HG02763 (cell line): Measurements from ENCODE around the gene KDM5B.
"Not testable (repeated sequence)": the region's sequence is repeated elsewhere in the genome, so short reads cannot be mapped to it uniquely, and the experiment has no call there.

ENCODE experiments used
- ATAC-seq: cut with Tn5 transposase; IDR thresholded peaks from one replicate; pipeline ENCODE4 v1.9.1; 2021; ENCODE audit warnings: mild to moderate bottlenecking, moderate library complexity; ENCODE audit not compliant: unreplicated experiment

The KDM5B gene

GRCh38 chr1:202794051-202794740 lies 14.0 kb downstream of the KDM5B start:
- no peak for ATAC-seq

GRCh38 chr1:202791077-202791747 lies 17.0 kb downstream of the KDM5B start:
- no peak for ATAC-seq

DNA sequence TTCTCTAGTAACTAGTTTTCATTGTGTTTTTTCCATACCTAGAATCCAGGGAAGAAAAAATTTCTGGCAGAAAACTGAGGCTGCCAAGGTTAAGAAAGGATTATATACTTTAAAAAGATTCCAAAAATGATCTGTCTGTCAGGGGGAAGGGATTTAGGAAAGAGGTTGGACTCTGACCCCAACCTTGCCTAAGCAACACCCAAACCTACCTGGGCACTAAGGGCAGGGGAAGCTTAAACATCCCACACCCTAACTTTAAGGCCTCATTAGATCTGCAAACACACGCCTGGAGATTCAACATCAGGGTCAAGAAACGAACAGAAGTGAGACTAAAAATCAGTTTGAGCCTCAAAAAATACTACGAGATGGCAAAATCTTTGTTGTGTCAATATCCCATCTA lies 19.4 kb downstream of the KDM5B start:
- ATAC-seq: no peak

DNA sequence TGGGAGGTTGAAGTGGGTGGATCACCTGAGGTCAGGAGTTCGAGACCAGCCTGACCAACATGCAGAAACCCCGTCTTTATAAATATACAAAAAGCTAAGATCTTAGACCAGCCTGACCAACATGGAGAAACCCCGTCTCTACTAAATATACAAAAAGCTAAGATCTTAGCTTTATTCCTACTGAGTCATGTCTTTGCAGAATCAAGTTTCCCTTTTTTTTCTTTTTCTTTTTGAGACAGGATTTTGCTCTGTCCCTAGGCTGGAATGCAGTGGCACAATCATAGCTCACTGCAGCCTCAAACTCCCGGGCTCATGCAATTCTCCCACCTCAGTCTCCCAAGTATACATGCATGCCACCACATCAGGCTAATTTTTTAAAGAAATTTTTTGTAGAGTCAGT lies 21.4 kb downstream of the KDM5B start:
- ATAC-seq: no peak

DNA sequence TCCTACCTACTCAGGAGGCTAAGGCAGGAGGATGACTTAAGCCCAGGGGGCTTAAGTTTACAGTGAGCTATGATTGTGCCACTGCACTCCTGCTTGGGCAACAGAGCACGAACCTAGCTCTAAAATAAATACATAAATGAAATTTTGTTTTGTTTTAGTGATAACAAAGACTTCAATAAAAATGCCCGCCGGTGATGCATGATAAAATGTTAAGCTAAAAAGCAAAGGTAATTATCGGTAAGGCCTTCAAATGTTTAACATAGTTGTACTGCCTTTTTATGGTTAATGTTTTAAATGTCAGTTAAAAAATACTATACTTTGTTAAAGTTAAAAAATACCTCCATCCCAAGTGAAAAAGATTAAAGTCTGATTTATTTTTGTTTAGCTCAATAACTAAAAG lies 27.0 kb downstream of the KDM5B start:
- no peak for ATAC-seq

DNA sequence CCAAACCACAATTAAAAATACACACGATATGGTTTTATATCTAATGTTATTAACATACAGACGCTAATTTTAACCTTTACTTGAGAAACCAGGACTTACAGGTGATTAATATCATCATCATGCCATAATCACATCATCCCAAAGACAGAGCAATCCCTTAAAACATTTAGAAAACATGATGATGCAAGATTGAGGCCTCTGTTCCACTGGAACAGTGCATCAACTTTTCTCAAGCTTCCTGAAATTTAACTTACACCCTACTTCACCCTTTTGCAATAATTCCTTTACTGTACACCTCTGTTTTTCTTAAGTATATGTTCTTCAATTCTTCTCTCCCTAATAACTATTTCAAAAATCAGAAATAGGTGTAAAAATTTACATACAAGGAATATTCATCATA lies 38.1 kb downstream of the KDM5B start:
- no peak for ATAC-seq

- ATAC-seq: no peak
Measured at GRCh38 chr1:202765721-202766120, 42.5 kb downstream of the KDM5B start.

DNA sequence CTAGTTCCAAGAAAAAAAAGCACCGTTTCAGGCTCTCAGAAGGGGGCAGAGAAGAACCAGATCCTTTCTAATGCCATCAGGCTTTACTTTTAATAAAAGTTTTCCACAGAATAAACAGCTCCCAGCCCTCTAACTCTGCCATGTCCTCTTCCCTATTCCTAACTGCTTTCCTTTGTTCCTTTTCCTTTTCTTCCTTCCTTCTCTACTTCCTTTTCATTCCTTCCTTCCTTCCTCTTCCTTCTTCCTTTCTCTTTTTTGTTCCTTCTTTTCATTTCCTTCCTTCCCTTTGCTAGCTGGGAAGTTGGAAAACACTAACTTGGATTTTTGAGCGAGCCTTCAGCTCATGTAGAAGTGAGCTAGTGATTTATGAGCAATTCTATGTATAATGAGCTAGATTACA lies 46.2 kb downstream of the KDM5B start:
- ATAC-seq: no peak

- ATAC-seq: no peak
Measured at GRCh38 chr1:202760589-202760988, 47.6 kb downstream of the KDM5B start.

DNA sequence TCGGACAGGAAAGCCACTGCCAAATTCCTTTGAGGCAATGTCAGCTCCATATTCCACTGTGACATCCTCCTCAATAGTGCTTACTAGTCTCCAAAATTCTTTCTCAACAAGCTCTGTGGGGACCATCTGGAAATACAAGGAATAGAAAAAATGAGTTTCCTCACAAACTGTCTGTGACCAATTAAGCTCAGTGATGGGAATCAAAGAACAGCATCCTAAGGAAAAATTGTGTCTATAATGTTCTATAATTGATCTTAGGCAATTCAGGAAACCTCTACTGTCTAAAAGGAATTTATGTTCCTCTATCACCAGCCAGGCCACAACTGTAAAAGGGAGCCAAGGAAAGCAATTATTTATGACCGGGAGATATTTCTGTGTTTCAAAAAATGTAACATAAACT lies 51.8 kb downstream of the KDM5B start:
- no peak for ATAC-seq

DNA sequence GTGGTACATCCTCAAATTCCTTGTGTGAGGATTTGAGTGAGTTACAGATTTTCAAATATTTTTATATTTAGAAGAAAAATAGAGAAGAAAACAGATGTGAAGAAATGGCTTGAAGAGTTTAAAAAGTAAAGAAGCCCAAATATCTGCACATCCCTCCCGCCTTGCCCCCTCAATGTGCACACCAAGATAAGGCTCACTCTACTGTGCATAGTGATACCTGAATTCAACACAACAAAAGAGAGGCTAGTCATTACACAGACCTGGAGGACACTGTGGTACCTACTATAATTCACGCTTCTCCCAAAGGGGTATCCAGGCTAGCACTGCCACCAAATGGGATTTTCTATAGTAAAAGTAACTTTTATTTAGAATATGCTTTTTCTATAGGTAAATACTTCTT lies 53.9 kb downstream of the KDM5B start:
- ATAC-seq: no peak

GRCh38 chr1:202752774-202753173 lies 55.4 kb downstream of the KDM5B start:
- ATAC-seq: no peak

- ATAC-seq: no peak
Measured at GRCh38 chr1:202750761-202751160, 57.5 kb downstream of the KDM5B start.

GRCh38 chr1:202750024-202750423 lies 58.2 kb downstream of the KDM5B start:
- ATAC-seq: no peak

DNA sequence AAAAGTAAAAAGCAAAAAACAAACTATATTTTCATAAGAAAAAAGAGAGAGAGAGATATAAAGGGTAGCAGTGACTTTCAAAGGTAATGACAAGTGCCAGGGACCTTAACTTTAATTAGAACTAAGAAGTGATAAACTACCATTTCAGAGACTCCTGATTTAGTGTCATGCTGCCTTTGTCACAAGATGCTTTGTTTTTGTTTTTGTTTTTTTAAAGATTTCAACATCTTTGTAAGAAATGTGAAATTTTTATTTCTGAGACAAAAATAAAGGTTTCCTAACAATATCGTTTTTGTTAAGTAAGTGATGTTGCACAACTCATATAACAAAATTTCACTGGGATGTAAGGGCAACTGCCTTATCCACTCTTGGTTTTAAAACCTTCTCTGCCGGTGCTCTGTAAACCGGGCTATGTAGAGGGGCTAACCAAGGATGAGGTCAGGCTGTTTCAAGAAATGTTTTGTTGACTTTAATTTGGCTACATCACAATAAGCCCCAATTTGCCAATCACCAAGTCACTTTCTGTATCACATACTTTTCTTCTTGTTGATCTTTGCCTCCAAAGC lies 62.8 kb downstream of the KDM5B start:
- no peak for ATAC-seq

DNA sequence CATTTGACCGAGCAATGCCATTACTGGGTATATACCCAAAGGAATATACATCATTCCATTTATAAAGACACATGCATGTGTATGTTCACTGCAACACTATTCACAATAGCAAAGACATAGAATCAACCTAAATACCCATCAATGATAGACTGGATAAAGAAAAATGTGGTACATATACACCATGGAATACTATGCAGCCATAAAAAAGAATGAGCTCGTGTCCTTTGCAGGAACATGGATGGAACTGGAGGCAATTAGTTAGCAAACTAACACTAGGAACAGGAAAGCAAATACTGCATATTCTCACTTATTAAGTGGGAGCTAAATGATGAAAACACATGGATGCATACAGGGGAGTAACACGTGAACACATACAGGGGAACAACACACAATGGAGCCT lies 63.5 kb downstream of the KDM5B start:
- ATAC-seq: not testable (repeated sequence)

DNA sequence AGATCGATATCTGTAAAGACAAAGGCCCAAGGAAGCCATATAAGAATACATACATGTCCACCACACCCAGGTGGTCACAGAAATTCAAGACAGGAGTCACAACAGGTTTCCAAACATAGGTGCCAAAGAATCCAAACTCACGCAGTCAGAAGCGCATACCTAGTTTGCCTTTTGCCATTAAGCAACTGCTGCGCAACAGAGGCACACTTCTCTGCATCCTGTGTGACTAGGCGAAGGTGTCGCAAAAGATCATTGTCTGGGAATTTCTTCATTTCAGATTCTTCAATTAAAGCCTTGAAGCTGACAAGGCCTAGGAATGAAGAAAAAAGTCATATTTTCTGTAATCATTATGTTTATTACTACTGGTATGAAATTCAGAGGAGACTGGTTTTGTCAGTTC lies 65.7 kb downstream of the KDM5B start:
- no peak for ATAC-seq

GRCh38 chr1:202733251-202733650 lies 75.0 kb downstream of the KDM5B start:
- no peak for ATAC-seq

- ATAC-seq: no peak
Measured at GRCh38 chr1:202728951-202729350, 79.3 kb downstream of the KDM5B start.

DNA sequence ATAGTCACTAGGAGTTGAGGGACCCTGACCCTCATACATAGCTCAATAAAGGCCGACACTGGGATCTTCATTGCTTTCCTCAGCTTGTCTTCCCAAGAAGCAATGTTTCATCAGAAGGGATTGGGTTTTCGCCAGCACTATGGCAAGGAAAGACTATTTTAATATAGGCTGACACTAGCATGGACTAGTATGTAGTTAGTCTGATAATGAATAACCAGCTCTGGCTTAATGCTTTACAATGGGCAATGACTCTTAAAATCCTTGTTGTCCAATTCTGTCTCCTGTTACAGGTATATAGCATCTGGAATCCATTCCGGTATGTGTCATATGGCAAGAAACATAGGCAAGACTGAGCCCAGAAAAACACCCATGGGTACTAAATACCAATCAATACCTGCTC lies 82.7 kb downstream of the KDM5B start:
- ATAC-seq: no peak

- ATAC-seq: no peak
Measured at GRCh38 chr1:202723708-202724107, 84.5 kb downstream of the KDM5B start.

DNA sequence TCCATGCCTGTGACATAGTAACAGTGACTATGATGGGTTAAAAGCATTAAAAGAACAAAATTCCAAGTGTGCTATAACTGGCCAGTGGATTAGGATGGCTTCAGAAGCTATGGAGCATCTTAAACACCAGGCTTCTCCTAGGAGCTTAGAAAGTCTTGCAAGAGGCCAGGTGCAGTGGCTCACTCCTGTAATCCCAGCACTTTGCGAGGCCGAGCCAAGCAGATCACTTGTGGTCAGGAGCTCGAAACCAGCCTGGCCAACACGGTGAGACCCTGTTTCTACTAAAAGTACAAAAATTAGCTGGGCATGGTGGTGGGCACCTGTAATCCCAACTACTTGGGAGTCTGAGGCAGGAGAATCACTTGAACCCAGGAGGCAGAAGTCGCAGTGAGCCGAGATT lies 85.2 kb downstream of the KDM5B start:
- ATAC-seq: not testable (repeated sequence)
